Midbrain (tissue), 1 donor: ENCODE data around the gene METTL21C.

ENCODE experiments used
- DNase-seq: peaks from one replicate; lab custom pipeline; 2025; lab: John Stamatoyannopoulos, UW

Gene METTL21C

DNA sequence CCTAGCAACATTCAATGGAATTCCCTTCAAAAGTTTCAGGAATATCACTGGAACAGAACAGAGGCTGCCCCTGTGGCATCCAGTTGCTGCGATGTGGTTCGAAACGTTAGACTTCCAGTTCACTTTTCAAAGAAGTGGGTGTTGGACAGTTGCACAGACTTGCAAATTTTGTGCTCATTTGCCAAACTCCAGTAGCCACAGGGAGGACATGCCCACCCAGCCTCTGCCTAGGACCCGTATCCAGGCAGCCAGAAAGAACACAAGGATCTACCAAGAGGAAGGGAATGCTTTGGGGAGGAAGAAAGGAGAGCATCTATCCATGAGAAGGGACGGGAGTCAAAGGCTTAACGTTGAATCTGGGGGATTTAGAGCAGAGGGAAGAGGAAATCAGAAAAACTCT lies at the start of gene METTL21C:
Gene METTL21C, minus strand, starts transcription at position 108 of the 400 bp plus-strand sequence. CDS start 546 bp downstream, outside the sequence.
- DNase-seq = no peak

DNA sequence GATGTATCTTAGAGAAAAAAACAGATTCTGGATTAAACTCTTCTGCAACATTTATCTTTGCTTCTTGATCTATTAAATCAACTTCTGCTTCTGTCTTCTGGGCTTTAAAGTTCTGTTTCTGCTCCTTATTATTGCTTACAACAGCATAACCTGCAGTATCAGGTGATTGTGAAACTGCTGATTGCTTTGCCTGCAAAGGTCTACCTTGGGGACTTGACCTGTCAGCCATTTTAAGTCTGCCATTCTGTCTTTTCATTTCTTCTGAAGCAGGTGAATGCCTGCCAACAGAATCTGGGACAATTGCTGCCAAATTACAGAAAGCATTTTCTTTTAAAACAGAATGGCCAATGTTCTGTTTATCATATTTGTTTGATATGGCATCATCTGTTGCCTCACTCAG lies 47.7 kb upstream of the METTL21C start:
- no peak for DNase-seq

DNA sequence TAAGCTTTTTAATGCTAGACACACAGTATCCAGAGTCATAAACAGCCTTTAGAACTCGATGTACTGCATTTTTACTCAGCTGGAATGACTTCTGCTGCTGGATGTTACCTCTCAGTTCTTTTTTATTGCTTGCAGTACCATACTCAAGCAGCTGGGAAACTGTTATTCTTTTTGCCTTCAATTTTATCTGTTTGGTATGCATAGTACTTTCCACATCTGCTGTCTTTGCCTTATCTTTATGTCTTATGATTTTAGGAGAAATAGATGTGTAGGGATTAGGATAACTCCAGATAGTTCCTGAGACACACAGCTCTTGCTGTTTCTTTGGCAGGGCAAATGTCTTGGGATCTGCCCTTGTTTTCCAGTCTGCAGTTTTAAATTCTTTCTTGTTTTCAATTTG lies 47.3 kb upstream of the METTL21C start:
- DNase-seq = no peak

DNA sequence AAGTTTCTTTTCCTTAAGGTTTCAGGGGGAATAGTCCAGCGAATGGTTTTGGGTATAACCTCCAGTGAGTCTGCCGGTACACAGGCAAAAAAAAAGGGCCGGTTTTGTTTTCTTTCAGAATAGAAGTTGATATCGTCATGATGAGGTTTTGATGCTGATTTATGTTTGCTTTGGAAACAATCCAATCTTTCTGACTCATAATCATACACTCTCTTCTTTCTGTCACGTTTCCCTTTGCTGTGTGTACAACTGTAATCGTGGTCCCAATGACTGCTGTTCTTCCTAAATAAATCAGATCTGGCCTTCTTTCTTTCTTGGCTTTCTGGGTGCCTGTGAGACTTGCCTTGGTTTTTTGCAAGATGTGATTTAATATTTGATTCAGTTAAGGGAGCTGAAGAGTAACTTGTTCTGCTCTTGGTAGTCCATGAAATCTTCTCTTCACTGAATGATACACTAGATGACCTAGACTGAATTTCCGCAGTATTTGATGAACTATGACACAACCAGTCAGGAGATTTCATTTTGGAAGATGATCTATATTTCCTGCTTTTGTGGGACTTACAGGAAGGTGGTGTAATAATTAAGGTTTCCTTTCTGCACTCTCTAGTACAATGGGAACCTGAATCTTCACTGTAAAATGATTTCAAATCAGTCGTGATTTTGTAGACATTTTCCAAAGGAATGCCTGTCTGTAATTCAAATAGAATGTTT lies 34.9 kb upstream of the METTL21C start:
- no peak for DNase-seq

DNA sequence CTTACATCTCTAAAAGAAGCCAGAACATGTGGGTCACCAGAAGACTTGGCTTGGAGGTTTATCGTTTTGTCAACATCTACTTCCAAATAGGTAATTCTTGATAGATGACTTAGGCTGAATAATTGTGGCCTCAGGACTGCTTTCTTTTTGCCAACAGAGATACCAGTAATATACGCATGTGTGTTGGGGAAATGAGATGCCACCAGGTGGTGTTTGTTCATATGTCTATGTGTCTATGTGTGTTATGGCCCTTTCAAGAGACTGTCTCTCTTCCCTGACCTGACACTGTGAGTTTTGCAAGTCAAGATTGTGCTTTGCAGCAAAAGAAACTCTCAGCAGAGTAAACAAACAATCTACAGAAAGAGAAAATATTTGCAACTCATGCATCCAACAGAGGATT lies 31.6 kb upstream of the METTL21C start:
- DNase-seq = no peak

DNA sequence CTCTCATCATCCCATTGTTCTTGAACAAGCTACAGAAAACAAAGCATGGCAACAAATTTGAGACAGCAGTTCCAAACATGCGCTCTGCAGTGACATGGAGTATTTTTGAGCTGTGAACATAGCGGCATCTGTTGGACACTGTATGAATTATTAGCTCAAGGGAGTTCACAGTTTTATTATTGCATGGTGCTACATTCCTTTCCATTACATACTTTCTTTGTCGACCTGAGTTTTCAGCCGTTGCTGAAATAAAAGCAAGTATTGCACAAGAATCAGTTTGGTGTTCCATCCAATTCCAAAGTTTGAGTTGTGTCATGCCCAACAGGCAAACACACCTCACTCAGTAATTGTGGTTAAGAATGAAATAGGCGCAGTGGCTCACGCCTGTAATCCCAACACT lies 30.1 kb upstream of the METTL21C start:
- peak; percentile 60 for DNase-seq

DNA sequence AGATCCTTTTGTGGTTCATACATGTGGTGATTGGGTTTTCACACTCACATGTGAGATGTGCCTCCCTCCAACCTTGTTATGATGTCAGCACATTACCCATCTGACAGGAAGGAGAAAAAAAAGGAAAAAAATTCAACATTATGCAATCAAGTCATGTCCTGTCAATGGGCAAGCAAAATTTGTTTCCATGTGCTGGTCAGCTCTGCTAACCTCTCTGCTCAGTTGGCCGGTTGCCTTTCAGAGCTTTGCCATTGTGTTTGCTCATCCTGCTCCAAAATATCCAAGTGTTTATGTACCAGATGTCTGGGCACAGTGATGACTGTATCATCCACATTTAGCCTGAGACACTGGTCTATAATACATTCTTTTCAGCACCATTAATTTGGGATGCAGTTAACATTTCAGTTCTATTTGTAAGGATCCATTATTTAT lies 27.0 kb upstream of the METTL21C start:
- DNase-seq = peak; percentile 86

DNA sequence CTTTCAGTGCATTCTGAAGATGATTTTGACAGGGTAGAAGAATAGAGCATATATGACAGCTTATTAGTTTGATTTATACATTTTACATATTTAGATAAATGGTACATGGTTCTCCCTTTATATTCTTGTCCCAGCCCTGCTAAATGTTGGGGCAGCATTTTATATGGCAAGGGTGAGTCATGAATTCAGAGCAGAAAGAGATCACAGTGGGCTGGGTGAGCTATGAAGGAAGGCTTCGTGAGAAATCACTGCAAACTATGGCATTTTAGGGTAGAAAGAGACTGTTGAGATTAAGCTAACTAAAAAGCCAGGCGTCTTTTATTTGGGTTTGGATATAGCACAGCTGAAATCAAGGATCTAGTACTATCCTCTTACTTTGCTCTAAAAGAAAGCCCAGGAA lies 23.9 kb upstream of the METTL21C start:
- DNase-seq = no peak

DNA sequence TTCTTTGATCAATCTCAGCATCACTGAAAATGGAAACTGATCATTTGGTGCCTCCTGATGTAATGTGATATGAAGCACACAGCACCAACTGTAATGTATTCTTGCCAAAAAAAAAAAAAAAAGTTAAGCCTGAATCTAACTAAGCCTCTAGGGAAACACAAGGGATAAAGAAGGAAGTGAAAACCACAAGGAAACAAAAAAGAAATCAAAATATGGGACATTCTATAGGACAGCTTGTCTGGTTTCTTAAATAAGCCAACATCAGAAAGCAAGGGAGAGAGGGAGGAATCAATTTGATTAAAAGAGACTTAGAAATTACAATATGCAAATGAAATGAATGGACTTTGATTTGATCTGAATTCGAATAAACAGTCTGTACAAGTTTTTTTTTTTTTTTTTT lies 20.6 kb upstream of the METTL21C start:
- no peak for DNase-seq

DNA sequence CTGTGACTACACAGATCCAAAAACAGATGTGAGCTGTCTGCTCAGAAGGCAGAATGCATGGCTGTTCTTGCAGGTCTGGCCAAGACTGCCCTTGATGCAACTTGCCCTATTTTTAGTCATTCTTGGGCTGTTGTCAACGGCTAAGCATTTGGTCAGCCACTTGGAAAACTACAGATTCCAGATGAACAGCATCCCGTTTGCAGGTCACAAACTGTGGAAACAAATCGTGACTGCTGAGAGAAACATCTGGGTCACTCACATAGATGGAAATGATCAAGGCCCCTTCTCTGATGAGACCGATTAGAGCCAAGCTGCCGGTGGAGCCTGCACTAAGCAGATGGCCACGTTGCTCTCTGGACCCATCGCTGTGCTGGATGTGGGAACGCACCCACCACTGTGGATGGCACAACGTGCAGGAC lies 15.4 kb upstream of the METTL21C start:
- no peak for DNase-seq

DNA sequence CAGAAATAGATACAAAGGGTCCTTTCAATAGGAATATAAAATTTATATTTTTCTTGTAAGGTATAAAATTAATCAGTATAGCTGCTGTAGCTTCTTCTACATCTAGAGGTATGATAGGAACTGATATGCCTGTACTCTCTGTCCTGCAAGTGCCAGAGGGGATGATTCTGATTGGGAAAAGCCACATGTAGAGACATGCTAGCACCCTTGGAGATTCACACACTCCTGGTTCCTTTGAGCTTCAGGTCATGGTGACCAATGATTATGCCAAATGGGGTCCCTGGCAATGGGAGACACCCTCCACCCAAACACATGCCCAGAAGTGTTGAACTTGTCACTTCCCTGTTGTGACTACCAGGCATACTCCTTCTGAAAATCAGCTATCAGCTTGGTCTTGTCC lies 14.7 kb upstream of the METTL21C start:
- DNase-seq = no peak

DNA sequence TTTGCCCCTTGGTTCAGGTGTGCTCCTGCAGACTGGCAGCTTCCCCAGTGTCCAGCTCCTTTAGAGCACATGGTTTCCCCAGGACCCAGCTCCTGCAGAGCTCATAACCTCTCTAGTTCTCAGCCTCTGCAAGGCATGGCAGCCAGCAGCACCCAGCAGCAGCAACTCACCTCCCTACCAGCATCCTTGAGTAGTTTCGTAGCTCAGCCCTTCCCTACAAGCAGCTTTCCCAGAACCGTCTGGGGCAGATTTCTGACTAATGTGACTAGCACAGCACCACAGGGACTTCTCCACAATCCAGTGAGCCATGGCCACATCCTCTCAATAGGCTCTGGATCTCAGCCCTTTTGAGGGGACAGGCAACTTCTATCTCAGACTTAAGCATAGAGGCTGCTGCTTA lies 14.1 kb upstream of the METTL21C start:
- DNase-seq = no peak

DNA sequence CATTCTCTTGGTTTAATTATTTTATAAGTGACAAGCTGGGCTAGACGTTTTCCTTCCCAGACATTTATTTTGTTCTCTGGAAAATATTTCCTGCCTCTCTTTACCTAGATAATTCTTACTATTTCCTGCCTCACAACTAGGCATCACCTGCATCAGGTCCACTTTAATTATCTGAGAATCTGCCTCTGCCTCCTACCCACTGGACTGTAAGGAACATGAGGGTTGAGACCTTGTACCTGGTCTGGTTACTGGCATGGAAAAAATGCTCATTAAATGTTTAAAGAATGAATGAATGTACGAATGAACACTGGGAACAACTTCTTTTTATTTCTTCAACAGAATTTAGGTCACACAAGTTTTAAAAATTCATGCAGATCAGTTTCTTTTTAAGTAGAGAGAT lies 13.4 kb upstream of the METTL21C start:
- no peak for DNase-seq

DNA sequence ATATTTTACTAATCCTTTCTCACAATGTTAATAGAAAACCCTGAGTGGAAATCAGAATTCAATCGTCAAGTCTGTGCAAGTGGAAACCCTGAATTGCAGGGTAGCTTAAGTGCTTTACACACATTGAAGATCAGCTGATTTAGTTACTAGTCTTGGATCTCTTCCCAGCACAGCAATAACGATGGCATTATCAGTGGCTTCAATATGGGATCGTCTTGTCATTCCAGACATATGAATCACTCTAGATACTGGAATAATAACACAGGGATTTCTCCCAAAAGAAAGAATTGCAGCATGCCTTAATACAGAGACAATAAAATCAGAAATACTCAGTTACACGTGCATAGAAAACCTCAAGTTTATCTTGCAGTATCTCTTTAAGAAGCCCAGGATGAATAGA lies 12.6 kb upstream of the METTL21C start:
- DNase-seq = peak; percentile 17

DNA sequence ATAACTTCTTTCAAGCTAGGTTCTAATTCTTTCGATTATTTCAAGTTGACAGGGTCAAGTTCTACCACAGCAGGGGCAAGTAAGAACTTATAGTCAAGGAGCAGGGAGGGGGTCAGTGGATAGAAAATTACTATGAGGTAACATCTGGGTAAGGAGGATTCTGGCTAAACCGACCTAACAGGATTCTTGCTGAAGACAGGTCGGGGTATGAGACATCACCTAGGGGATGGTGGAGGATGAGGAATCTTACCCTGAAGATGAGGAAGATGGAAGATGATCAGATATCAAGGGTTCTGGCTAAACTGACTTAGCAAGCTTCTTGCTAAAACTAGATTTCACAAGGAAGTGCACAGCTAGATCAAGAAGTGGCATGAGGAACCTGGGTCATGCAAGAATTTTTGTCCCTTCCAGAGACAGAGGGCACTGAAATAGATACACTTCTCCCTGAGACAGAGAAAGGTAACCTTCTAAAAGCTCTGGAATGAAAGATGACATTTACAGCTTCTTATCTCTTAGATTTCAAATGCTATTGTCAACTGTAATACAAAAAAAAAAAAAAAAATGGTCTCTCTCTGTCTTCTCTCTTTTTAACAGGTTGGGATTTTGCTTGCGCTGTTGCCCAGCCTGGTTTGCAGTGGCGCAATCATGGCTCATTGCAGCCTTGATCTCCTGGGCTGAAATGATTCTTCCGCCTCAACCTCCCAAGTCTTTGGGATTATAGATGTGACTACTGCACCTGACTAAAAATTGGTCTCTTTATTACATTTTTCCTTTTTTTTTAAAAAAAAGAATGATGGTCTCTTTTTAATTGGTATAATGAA lies 9.6 kb upstream of the METTL21C start:
- DNase-seq = no peak

DNA sequence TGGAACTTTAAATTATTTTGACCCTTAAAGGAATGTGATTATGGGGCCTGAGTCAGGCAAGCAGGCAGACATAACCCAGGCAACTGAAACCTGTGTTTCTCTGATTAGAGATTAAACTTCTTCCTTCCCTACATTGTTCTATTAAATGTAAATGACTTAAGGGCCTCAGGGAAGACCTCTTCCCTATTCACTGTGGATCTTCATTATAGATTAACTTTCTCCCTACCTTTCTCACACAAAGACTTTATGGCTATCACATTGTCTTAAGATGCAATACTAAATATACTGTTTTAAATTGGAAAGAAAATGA lies 8.8 kb upstream of the METTL21C start:
- DNase-seq = no peak

DNA sequence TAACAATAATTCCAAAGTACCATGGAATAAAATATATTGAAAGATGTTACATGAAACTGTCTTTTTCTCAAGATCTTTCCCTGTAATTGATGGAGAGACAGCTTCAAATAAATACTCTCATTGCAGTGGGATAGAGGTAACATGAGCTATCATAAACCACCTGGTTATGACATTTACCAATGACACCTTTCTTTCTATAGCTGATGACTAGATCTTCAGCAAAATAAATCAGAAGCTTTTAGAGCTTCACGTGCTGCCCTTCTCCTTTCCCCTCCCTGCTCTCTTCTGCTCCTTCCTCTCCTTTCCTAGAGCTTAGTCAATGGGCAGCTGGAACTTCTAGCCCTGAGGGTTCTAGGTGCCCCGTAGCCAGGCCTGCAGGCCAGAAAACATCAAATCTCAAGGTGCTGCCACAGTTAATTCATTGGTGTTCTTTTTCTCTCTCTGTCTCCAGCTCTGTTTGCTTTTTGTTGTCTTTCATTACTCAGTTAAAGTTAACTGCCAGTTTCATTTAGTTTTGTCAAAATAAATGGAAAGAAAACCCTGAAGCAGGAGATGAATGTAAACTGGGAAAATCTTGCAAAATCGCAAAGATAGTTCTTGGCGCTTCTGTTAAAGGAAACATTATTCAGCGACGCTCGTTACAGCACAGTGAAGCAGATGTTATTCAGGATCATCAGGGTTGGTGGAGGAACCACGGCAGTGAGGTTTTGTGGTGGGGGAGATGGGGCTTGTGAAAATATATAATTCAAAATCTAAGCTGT lies 8.3 kb upstream of the METTL21C start:
- DNase-seq = no peak

DNA sequence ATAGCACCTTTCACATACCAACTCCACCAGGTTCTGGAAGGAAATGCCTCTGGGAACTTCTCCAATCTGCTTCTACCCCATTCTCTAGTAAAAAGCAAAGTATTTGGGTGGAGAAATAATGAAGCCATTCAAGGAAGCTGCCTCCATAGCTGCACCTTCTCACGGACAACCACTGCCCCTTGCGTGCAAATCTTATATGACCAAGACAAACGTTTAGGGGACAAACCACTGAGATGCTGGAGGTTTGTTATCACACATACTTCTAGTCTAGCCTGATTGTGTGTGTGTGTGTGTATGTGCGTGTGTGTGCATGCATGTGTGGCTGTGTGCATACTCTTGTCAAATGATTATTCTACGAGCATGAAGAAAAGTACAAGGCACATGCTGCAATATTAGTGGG lies 6.5 kb upstream of the METTL21C start:
- DNase-seq = no peak

DNA sequence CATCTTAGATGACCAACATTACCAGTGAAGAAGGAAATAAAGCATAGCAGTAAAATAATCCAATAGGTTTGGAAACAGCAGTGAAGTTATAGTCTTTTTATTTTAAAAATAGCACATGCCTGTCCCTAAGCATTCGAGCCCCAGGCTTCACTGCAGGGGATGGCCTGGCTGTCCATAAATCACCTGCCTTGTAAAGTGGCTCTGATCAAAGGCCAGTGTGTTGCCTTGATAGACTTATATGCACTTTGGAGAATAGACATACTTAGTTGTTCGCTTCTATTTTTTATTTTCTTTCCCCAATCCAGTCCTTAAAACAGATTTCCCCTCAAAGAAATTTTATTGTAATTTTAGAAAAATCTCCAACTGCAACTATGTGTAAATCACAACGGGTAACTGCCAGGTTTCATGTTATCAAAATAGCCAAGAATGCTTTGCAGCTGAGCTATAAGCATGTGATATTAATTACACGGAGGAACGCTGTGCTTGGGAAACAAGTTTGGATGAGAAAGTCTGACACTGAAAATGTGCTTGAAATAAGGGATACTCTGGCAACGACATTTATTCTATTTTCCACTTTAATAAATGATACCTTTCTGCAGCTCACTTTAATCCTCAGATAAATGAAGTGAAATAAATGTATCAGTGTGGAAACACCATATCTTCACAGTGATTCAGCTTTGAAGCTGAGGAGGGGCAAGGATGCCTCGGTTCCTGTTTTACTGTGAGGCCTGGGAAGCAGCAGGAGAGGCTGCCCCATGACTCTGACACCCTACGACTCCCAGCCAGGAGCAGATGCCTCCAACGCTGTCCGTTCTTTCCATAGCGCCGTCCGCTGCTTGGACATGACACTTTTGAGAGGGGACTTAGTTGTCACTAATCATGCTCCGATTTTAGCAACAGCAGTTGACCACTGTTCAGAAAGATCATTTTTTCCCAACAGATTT lies 5.5 kb upstream of the METTL21C start:
- DNase-seq = no peak

DNA sequence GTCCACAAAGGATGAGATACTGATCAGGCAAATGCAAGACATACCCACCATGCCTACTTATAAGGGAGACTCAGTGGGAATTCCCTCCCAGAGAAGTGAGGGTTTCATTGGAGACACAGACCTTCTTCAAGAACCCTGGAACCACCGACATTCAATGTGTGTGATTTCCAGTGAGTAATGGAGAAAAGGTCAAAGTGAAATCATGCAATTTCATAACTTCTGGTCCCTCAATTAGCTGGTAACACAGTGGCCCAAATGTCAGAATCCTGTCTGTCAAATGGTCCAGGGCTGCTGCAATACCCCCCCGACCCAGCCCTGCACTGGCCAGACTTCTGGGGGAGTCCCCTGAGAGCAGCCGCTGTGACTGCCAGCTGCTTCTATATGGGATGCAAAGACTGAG lies 4.7 kb upstream of the METTL21C start:
- no peak for DNase-seq

DNA sequence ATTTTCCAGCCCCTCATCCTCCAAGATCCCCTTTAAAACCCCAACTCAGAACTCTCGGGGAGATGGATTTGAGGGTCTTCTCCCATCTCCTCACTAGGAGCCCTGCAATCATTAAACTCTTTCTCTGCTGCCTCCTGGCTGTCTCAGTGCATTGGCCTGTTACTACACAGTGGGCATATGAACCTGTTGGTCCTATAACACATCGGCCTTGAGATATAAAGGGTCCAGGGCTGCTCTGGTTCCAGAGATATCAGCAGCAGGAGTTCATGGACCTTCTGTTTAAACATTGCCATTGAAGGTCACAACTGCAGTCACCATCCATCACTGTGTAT lies 3.8 kb upstream of the METTL21C start:
- DNase-seq = no peak
